Kidney (tissue), 14 donors: ENCODE results near the gene WFDC1. TPM values are rescaled to one million over a fixed set of nuclear protein-coding genes. Genes with fewer than 3 reads are reported as not detected.

Experiments used
- DNase-seq, 5 donors: peaks; one replicate each; pipeline ENCODE4 v3.0.0-alpha.2; 2013 to 2020
- FAIRE-seq: peaks from 2 replicates; lab custom pipeline; 2012; peaks lifted over from hg19 to GRCh38; lab: Jason Lieb, UNC
- H3K27ac ChIP-seq, 2 donors: one replicate each; pipeline ENCODE4 v1.7.0; 2013; ENCODE audit warnings: low read depth in 2 of 2, low read length in 2 of 2, inconsistent platforms in 1 of 2
- H3K27me3 ChIP-seq: one replicate; pipeline ENCODE4 v1.7.1; 2013; ENCODE audit warnings: low read length, inconsistent platforms; ENCODE audit not compliant: control insufficient read depth, insufficient read depth
- H3K36me3 ChIP-seq, 3 donors: one replicate each; pipeline versions ENCODE4 v1.7.0 to v1.7.1; 2013; ENCODE audit warnings: low read length in 3 of 3, control low read depth in 1 of 3, inconsistent platforms in 1 of 3; ENCODE audit not compliant: insufficient read depth in 3 of 3, control insufficient read depth in 2 of 3
- H3K4me1 ChIP-seq, 3 donors: one replicate each; pipeline versions ENCODE4 v1.7.0 to v1.7.1; 2013; ENCODE audit warnings: low read length in 3 of 3, inconsistent platforms in 1 of 3, low read depth in 1 of 3; ENCODE audit not compliant: control insufficient read depth in 2 of 3, insufficient read depth in 2 of 3
- H3K4me3 ChIP-seq, 3 donors: one replicate each; pipeline versions ENCODE4 v1.7.0 to v1.8.1; 2013; ENCODE audit warnings: low read length in 3 of 3, control low read depth in 1 of 3, inconsistent platforms in 1 of 3
- H3K9ac ChIP-seq, 3 donors: one replicate each; pipeline versions ENCODE4 v1.7.0 to v1.7.1; 2013; ENCODE audit warnings: low read length in 3 of 3, control low read depth in 1 of 3, inconsistent platforms in 1 of 3
- H3K9me3 ChIP-seq, 3 donors: one replicate each; pipeline versions ENCODE4 v1.7.0 to v1.7.1; 2013; ENCODE audit warnings: low read length in 3 of 3, control low read depth in 1 of 3, inconsistent platforms in 1 of 3; ENCODE audit not compliant: control insufficient read depth in 2 of 3, insufficient read depth in 1 of 3
- intact Hi-C: fragments of 100-400 bp; cut with DNase I; formaldehyde crosslinking; loops from one replicate; pipeline ENCODE4 v1.11.1; 2022
- polyA plus RNA-seq: library from polyadenylated mRNA; stranded (reverse); fragments of 350-450 nt; fragmentation: Illumina TruSeq; extraction: RNeasy Lipid Tissue Mini Kit (QIAGEN cat#74804); gene quantifications from one replicate; pipeline ENCODE4 v1.2.3, GENCODE V29; 2014; ENCODE audit warnings: low read depth, low replicate concordance; ENCODE audit not compliant: insufficient read depth
- total RNA-seq: library from RNA; stranded (reverse); fragmentation: NEBNext Ultra II Directional; extraction: Animal tissue kit (Norgen Biotek cat#: 25700); gene quantifications from one replicate; pipeline ENCODE4 v1.2.1, GENCODE V29; 2021
- TF ChIP-seq, protein P1 (sequence below): IDR thresholded peaks from 3 replicates; pipeline ENCODE4 v1.5.1; 2012; ENCODE audit warnings: mild to moderate bottlenecking, moderate library complexity, borderline replicate concordance; ENCODE audit not compliant: insufficient read depth; ENCODE audit errors: extremely low read depth
- donor health status: control.
- donor health status: control.
- donor health status: control.
- donor health status: control.
- donor health status: control.
- donor health status: DM: yes; HTN: yes; CAD: no.
- donor health status: Normal renal cell carcinoma (clear cell type).

The WFDC1 gene
- total and polyA plus RNA-seq, 2 donors from 2014 or later: 11.1 to 34.8 TPM

DNA sequence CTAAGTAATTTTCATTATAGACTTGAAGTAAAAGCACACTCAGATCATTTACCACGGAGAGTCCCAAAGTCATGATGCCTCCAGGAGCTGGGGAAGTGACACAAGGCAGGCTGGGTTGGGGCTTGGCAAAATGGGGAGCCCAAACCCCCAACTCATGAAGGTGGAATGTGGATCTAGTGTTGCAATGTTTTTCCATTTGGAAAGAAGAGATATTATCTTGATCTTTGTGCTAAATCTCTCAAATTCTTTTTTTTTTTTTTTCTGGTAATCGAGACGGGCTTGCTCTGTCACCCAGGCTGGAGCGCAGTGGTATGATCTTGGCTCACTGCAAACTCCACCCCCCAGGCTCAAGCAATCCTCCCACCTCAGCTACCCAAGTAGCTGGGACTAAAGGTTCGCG is 47.3 kb upstream of the WFDC1 start:
- intact Hi-C loops: no loop called here
- DNase-seq: no peak
- TF ChIP-seq, protein P1, sequence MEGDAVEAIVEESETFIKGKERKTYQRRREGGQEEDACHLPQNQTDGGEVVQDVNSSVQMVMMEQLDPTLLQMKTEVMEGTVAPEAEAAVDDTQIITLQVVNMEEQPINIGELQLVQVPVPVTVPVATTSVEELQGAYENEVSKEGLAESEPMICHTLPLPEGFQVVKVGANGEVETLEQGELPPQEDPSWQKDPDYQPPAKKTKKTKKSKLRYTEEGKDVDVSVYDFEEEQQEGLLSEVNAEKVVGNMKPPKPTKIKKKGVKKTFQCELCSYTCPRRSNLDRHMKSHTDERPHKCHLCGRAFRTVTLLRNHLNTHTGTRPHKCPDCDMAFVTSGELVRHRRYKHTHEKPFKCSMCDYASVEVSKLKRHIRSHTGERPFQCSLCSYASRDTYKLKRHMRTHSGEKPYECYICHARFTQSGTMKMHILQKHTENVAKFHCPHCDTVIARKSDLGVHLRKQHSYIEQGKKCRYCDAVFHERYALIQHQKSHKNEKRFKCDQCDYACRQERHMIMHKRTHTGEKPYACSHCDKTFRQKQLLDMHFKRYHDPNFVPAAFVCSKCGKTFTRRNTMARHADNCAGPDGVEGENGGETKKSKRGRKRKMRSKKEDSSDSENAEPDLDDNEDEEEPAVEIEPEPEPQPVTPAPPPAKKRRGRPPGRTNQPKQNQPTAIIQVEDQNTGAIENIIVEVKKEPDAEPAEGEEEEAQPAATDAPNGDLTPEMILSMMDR: no peak
- Histone ChIP-seq H3K4me1 (no peaks in the 10 kb centered on the region), H3K27me3 (no peaks in the 10 kb centered on the region), H3K9ac (no peak overlapping the region), H3K36me3 (no peaks in the 10 kb centered on the region), H3K27ac (no peak overlapping the region), H3K4me3 (no peak overlapping the region), H3K9me3 (no peaks in the 10 kb centered on the region)
- FAIRE-seq: no peak

DNA sequence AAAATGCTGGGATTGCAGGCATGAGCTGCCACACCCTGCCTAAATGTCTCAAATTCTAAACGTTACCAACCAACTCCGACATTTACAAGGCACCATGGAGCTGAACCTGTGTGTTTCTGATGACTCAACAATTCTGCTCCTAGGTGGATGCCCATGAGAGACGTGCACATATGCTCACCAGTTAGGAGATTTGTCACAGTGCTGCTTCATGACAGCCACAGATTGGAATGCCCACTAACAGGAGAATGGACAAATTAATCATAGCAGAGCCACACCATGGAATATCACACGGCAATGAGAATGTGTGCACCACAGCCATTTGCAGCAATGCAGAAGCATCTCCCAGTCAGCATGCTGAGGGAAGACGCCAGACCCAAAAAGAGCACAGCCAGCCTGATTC is 46.8 kb upstream of the WFDC1 start:
- no peaks in the 10 kb centered on the region for H3K4me1 ChIP-seq
- DNase-seq: no peak
- TF ChIP-seq, protein P1: no peak
- no peak overlapping the region for H3K9ac ChIP-seq
- H3K36me3 ChIP-seq: no peaks in the 10 kb centered on the region
- H3K9me3 ChIP-seq: no peaks in the 10 kb centered on the region
- H3K4me3 ChIP-seq: no peak overlapping the region
- no peak overlapping the region for H3K27ac ChIP-seq
- intact Hi-C loops: no loop called here
- FAIRE-seq: no peak
- no peaks in the 10 kb centered on the region for H3K27me3 ChIP-seq

DNA sequence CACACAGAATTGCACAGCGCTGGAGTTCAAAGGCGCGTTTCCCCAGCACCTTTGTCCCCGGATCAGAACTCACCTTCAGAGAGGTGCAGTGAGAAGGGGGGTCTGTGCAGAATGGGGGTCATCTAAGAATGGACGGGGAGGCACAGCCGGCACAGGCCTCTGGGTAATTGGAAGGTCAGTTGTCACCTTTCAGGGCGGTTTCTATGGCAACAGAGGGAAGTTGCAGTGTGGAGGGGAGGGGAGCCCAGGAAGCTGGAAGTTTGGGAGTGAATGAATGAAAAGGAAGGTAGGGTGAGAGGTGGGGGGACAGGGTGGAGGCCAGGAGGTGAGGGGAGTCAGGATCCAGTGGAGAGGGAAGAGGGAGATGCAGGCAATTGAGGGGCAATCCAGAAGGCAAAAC is 42.5 kb upstream of the WFDC1 start:
- TF ChIP-seq, protein P1: no peak
- no peaks in the 10 kb centered on the region for H3K36me3 ChIP-seq
- no peaks in the 10 kb centered on the region for H3K9me3 ChIP-seq
- intact Hi-C loops: no loop called here
- H3K4me1 ChIP-seq: no peaks in the 10 kb centered on the region
- no peak overlapping the region for H3K9ac ChIP-seq
- FAIRE-seq (no peak), DNase-seq (peak in 1 of 5 donors; percentile 9)
- no peak overlapping the region for H3K4me3 ChIP-seq
- no peak overlapping the region for H3K27ac ChIP-seq
- no peaks in the 10 kb centered on the region for H3K27me3 ChIP-seq

DNA sequence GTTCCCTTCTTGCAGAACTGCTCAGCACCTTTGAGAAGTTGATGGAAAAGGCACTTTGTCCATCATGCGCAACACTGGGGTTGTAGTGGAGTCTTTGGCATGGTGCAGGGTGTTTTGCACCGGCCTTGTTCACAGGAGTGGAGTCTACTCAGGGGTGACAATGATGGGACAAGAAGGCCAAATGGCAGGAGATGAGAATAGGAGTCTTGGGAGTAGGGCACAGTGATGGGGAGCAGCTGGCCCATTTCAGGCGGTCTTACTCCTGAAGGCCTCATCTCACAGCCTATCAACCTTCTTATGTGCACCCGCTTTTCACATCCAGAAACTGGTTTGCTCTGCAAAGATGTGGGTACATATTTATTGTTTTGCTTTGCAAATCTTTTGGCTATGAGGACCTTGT is 41.5 kb upstream of the WFDC1 start:
- Histone ChIP-seq H3K36me3 (no peaks in the 10 kb centered on the region), H3K27ac (no peak overlapping the region), H3K27me3 (no peaks in the 10 kb centered on the region), H3K4me3 (no peak overlapping the region), H3K4me1 (no peaks in the 10 kb centered on the region), H3K9me3 (no peaks in the 10 kb centered on the region), H3K9ac (no peak overlapping the region)
- FAIRE-seq: no peak
- intact Hi-C loops: no loop called here
- TF ChIP-seq, protein P1: no peak
- peak in 1 of 5 donors; percentile 16 for DNase-seq
